PC-9 (cell line): ENCODE results near the gene ARHGAP24. TPM values are rescaled to one million over a fixed set of nuclear protein-coding genes. Genes with fewer than 3 reads are reported as not detected.

ENCODE experiments used
- BruUV-seq: library from RNA; stranded (reverse); fragments of 400-500 nt; replicated peaks from 2 replicates; lab custom pipeline; 2021; lab: Mats Ljungman, UMichigan
- CTCF ChIA-PET: fragments of 300-600 bp; sonication (Branson Sonifier 250); formaldehyde crosslinking; loops from one replicate; lab custom pipeline; 2022; ENCODE audit warnings: antibody characterized with exemption; lab: Charles Lee
- POLR2A ChIA-PET: fragments of 300-600 bp; sonication (Branson Sonifier 250); formaldehyde crosslinking; loops from one replicate; lab custom pipeline; 2022; ENCODE audit warnings: antibody characterized with exemption; ENCODE audit not compliant: unreplicated experiment; lab: Charles Lee
- DNase-seq, 2 experiments: peaks; one replicate each; pipeline versions ENCODE4 v3.0.0 to v3.0.0-alpha.2; 2015 to 2022; ENCODE audit warnings: mixed read lengths in 1 of 2
- H2AFZ ChIP-seq: fragments of 200-600 bp; sonication (generic); 2 replicates; pipeline ENCODE4 v1.8.1; 2017; ENCODE audit warnings: antibody characterized with exemption
- H3F3A ChIP-seq: fragments of 200-600 bp; sonication (generic); 2 replicates; pipeline ENCODE4 v1.8.1; 2017; ENCODE audit warnings: antibody characterized with exemption, mild to moderate bottlenecking, low read depth; ENCODE audit not compliant: insufficient read depth
- H3K27ac ChIP-seq: fragments of 200-600 bp; sonication (generic); 2 replicates; pipeline ENCODE4 v1.6.1; 2016; ENCODE audit warnings: mixed run types
- H3K27me3 ChIP-seq: fragments of 200-600 bp; sonication (generic); 2 replicates; pipeline ENCODE4 v1.6.1; 2016; ENCODE audit warnings: low read depth, mixed run types; ENCODE audit not compliant: insufficient read depth
- H3K36me3 ChIP-seq: fragments of 200-600 bp; sonication (generic); 2 replicates; pipeline ENCODE4 v1.6.1; 2016; ENCODE audit warnings: low read depth, mixed run types
- H3K4me1 ChIP-seq: fragments of 200-600 bp; sonication (generic); replicated peaks from 2 replicates; pipeline ENCODE4 v1.6.1; 2016; ENCODE audit warnings: mixed run types; ENCODE audit not compliant: insufficient read depth
- H3K4me2 ChIP-seq: fragments of 200-600 bp; sonication (generic); 2 replicates; pipeline ENCODE4 v1.6.1; 2017; ENCODE audit warnings: mixed run types
- H3K4me3 ChIP-seq: fragments of 200-600 bp; sonication (generic); 2 replicates; pipeline ENCODE4 v1.6.1; 2016; ENCODE audit warnings: mixed run types
- H3K79me2 ChIP-seq: fragments of 200-600 bp; sonication (generic); 2 replicates; pipeline ENCODE4 v1.6.1; 2017; ENCODE audit warnings: low read depth, mixed run types
- H3K9me2 ChIP-seq: fragments of 200-600 bp; sonication (generic); 2 replicates; pipeline ENCODE4 v1.8.1; 2017; ENCODE audit warnings: mild to moderate bottlenecking; ENCODE audit not compliant: insufficient read depth
- H3K9me3 ChIP-seq: fragments of 200-600 bp; sonication (generic); 2 replicates; pipeline ENCODE4 v1.8.1; 2016; ENCODE audit warnings: low read depth; ENCODE audit not compliant: insufficient read depth
- H4K20me1 ChIP-seq: fragments of 200-600 bp; sonication (generic); 2 replicates; pipeline ENCODE4 v1.8.1; 2017; ENCODE audit not compliant: insufficient read depth
- EZH2 ChIP-seq: fragments of 200-600 bp; sonication (generic); IDR thresholded peaks from 2 replicates; pipeline ENCODE4 v1.8.0; 2017; ENCODE audit warnings: antibody characterized with exemption, low read depth
- intact Hi-C: fragments of 100-400 bp; cut with micrococcal nuclease; formaldehyde crosslinking; loops from one replicate; pipeline ENCODE4 v1.10.0; 2022; ENCODE audit not compliant: unreplicated experiment
- total RNA-seq: library from RNA; stranded (reverse); gene quantifications from 2 replicates; pipeline ENCODE4 v1.2.3, GENCODE V29; 2021
- TF ChIP-seq, protein P1 (sequence below): fragments of 200-600 bp; sonication (generic); conservative IDR thresholded peaks from 2 replicates; pipeline ENCODE4 v1.6.1; 2017; ENCODE audit warnings: mixed run types, antibody characterized with exemption, mild to moderate bottlenecking, moderate library complexity

The ARHGAP24 gene
- total RNA-seq, 1 experiment from 2014 or later: 2.2 TPM

DNA sequence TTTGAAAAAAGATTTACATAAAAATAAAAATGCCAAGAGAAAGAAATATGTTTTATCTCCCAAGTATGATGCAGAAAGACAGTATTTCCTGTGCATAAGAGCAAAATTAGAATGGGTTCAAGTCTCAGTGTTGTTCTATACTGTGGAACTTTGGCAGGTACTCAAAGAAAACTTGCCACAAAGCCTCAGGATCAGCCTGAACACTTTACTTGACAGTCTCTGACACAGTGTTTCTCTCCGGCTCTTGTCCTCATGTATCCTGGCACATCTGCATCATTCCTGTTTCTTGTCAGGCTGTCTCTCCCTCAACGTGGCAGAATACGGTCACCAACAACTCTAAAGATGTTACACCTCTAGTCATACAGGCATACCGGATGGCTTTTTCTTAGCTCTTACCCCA, 273.7 kb downstream of the ARHGAP24 start:
- no peaks in the 10 kb centered on the region for H3K4me1 ChIP-seq
- H3F3A ChIP-seq: no peaks in the 10 kb centered on the region
- no peaks in the 10 kb centered on the region for H4K20me1 ChIP-seq
- H3K9me2 ChIP-seq: no peaks in the 10 kb centered on the region
- no peaks in the 10 kb centered on the region for H3K9me3 ChIP-seq
- H3K36me3 ChIP-seq: no peaks in the 10 kb centered on the region
- no peak overlapping the region for H3K4me2 ChIP-seq
- TF ChIP-seq EZH2: no peak
- TF ChIP-seq, protein P1, sequence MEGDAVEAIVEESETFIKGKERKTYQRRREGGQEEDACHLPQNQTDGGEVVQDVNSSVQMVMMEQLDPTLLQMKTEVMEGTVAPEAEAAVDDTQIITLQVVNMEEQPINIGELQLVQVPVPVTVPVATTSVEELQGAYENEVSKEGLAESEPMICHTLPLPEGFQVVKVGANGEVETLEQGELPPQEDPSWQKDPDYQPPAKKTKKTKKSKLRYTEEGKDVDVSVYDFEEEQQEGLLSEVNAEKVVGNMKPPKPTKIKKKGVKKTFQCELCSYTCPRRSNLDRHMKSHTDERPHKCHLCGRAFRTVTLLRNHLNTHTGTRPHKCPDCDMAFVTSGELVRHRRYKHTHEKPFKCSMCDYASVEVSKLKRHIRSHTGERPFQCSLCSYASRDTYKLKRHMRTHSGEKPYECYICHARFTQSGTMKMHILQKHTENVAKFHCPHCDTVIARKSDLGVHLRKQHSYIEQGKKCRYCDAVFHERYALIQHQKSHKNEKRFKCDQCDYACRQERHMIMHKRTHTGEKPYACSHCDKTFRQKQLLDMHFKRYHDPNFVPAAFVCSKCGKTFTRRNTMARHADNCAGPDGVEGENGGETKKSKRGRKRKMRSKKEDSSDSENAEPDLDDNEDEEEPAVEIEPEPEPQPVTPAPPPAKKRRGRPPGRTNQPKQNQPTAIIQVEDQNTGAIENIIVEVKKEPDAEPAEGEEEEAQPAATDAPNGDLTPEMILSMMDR: no peak
- H3K27me3 ChIP-seq: no peaks in the 10 kb centered on the region
- CTCF ChIA-PET: no interaction called here
- no peak for DNase-seq
- H3K4me3 ChIP-seq: no peak overlapping the region
- POLR2A ChIA-PET: no interaction called here
- H3K79me2 ChIP-seq: no peaks in the 10 kb centered on the region
- H2AFZ ChIP-seq: no peak overlapping the region
- no peak overlapping the region for H3K27ac ChIP-seq
- intact Hi-C loops: loop anchor here (1.0 to 10.0 kb wide), 4 partner anchors 274 to 667 kb away; partner anchors contain the start of gene ARHGAP24
- BruUV-seq: no TSS peak

DNA sequence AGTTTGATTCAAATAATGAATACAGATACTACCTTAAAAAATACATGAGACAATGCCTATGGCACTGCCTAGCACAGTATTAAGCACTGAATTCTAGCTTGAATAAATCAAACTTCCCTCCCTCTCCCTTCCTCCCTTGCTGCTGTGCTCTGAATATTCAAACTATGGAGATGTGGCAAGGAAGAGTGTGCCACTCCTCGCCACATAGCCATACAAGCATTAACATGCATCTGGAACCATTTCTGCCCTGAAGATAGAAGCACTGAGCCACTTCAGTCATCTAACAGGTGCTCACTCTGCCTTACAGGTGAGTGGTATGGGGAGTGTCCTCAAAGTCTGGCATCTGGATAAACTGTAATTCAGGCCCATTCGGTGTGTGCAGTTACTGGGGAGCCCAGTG, 276.9 kb downstream of the ARHGAP24 start:
- intact Hi-C loops: no loop called here
- Histone ChIP-seq H2AFZ (no peak overlapping the region), H3K9me3 (no peaks in the 10 kb centered on the region), H3K27me3 (no peaks in the 10 kb centered on the region), H4K20me1 (no peaks in the 10 kb centered on the region), H3K4me1 (no peaks in the 10 kb centered on the region), H3K36me3 (no peaks in the 10 kb centered on the region), H3K4me3 (no peak overlapping the region), H3K79me2 (no peaks in the 10 kb centered on the region), H3K4me2 (no peak overlapping the region), H3K27ac (no peak overlapping the region), H3F3A (no peaks in the 10 kb centered on the region), H3K9me2 (no peaks in the 10 kb centered on the region)
- BruUV-seq: no TSS peak
- ChIA-PET POLR2A (no interaction called here), CTCF (no interaction called here)
- no peak for DNase-seq
- no peak for TF ChIP-seq EZH2
- TF ChIP-seq, protein P1: no peak

DNA sequence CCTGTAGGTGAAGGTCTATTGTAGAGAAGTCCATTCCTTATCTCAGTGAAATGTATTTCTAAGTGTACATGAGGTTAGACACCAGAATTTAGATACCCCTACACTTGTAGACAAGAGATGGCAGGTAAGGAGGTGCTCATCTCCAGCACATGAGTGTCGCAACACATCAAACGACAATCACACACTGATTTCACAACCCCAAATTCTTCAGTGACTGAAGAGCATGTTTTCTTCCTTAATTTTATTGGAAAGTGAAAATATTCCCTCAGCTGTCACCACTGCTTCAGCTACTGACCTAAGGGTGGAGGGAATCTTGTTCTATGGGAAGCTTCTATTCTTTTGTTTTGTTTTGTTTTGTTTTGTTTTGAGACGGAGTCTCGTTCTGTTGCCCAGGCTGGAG, 280.3 kb downstream of the ARHGAP24 start:
- H4K20me1 ChIP-seq: no peaks in the 10 kb centered on the region
- no peak overlapping the region for H3K4me3 ChIP-seq
- H3K9me2 ChIP-seq: no peaks in the 10 kb centered on the region
- no peaks in the 10 kb centered on the region for H3F3A ChIP-seq
- no peaks in the 10 kb centered on the region for H3K36me3 ChIP-seq
- no peak for DNase-seq
- H3K27me3 ChIP-seq: no peaks in the 10 kb centered on the region
- intact Hi-C loops: no loop called here
- no peak overlapping the region for H2AFZ ChIP-seq
- no peaks in the 10 kb centered on the region for H3K9me3 ChIP-seq
- ChIA-PET POLR2A (no interaction called here), CTCF (no interaction called here)
- no peaks in the 10 kb centered on the region for H3K4me1 ChIP-seq
- no peak overlapping the region for H3K4me2 ChIP-seq
- H3K79me2 ChIP-seq: no peaks in the 10 kb centered on the region
- no TSS peak for BruUV-seq
- TF ChIP-seq, protein P1: no peak
- TF ChIP-seq EZH2: no peak
- H3K27ac ChIP-seq: no peak overlapping the region
